ENCODE data around the gene COPG1. TPM values are rescaled to one million over a fixed set of nuclear protein-coding genes. Genes with fewer than 3 reads are reported as not detected.

Gene COPG1
- total RNA-seq, 1 donor from 2014 or later: 276 TPM

DNA sequence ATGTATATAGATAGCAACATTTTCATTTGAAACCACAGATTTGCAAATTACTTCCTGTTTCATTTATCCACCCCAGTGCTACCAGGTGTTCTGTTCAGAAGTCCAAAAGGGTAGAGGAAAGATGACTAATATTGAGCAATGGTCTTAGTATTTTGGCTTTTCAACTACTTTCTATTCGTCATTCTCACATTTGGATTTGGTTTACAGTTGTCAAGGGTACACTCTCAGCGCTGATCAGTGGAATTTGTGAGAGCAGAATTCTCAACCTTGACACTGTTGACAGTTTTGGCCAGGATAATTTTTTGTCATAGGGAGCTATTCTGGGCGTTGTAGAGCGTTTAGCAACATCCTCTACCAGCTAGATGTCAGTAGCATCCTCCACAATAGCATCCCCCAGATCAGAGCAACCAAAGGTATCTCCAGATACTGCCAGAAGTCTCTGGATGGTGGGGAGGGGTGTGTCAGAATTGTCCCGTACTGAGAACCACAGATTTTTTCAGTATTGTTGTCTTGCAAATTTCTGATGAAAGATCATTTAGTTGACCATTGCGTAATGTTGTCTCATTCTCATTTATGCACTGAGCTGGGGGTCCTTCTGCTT is 33.4 kb downstream of the COPG1 start:
- TF ChIP-seq, protein P1, sequence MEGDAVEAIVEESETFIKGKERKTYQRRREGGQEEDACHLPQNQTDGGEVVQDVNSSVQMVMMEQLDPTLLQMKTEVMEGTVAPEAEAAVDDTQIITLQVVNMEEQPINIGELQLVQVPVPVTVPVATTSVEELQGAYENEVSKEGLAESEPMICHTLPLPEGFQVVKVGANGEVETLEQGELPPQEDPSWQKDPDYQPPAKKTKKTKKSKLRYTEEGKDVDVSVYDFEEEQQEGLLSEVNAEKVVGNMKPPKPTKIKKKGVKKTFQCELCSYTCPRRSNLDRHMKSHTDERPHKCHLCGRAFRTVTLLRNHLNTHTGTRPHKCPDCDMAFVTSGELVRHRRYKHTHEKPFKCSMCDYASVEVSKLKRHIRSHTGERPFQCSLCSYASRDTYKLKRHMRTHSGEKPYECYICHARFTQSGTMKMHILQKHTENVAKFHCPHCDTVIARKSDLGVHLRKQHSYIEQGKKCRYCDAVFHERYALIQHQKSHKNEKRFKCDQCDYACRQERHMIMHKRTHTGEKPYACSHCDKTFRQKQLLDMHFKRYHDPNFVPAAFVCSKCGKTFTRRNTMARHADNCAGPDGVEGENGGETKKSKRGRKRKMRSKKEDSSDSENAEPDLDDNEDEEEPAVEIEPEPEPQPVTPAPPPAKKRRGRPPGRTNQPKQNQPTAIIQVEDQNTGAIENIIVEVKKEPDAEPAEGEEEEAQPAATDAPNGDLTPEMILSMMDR (IDR thresholded peaks at IDR 0.05): no peak
- Mint-ChIP-seq H3K9me3 (ENCODE audit: low read depth) (no peaks in the 10 kb centered on the region), H3K4me3 (ENCODE audit: unreplicated experiment) (no peak overlapping the region), H3K27me3 (ENCODE audit: low read depth) (no peaks in the 10 kb centered on the region), H3K27ac (ENCODE audit: unreplicated experiment) (no peak overlapping the region), H3K4me1 (ENCODE audit: low read depth) (peaks cover 17% of the 10 kb centered on the region), H3K36me3 (ENCODE audit: low read depth) (peaks cover 4% of the 10 kb centered on the region)
- DNase-seq (ENCODE audit: low spot score): no peak

DNA sequence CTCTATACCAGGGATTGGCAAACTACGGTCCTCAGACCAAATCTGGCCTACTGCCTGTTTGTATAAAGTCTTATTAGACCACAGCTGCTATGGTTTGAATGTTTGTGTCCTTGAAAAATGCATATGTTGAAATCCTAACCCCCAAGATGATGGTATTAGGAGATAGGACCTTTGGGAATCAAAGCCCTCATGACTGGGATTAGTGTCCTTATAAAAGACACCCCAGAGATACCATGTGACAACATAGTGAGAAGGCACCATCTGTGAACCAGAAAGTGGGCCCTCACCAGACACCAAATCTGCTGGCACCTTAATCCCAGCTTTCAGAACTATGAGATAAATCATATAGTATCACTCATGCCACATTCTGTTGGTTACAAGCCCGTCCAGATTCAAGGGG is 36.7 kb downstream of the COPG1 start:
- Mint-ChIP-seq H3K27me3 (ENCODE audit: low read depth) (no peaks in the 10 kb centered on the region), H3K9me3 (ENCODE audit: low read depth) (no peaks in the 10 kb centered on the region), H3K4me1 (ENCODE audit: low read depth) (no peaks in the 10 kb centered on the region), H3K4me3 (ENCODE audit: unreplicated experiment) (no peak overlapping the region), H3K27ac (ENCODE audit: unreplicated experiment) (no peak overlapping the region), H3K36me3 (ENCODE audit: low read depth) (peaks cover 9% of the 10 kb centered on the region)
- TF ChIP-seq, protein P1 (IDR thresholded peaks at IDR 0.05): no peak
- DNase-seq (ENCODE audit: low spot score): no peak

DNA sequence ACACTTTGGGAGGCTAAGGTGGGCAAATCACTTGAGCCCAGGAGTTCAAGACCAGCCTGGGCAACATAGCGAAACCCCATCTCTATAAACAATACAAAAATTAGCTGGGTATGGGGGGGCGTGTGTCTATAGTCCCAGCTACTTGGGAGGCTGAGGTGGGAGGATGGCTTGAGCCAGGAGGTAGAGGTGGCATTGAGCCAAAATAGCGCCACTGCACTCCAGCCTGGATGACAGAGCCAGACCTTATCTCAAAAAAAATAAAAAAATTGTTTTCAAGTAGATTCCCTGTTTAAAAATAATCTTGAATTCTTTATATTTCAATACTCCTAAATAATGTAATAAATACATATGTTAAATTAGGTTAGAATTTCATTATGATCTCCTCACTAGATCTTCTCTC is 39.0 kb downstream of the COPG1 start:
- H3K4me1 Mint-ChIP-seq (ENCODE audit: low read depth): peaks cover 6% of the 10 kb centered on the region

GRCh38 chr3:129289201-129289921 is 40.0 kb downstream of the COPG1 start:
- no peak overlapping the region for H3K4me3 Mint-ChIP-seq (ENCODE audit: unreplicated experiment)
- TF ChIP-seq, protein P1 (IDR thresholded peaks at IDR 0.05): no peak
- H3K27me3 Mint-ChIP-seq (ENCODE audit: low read depth): no peaks in the 10 kb centered on the region
- no peak for DNase-seq (ENCODE audit: low spot score)
- H3K9me3 Mint-ChIP-seq (ENCODE audit: low read depth): no peaks in the 10 kb centered on the region
- peaks cover 14% of the 10 kb centered on the region for H3K36me3 Mint-ChIP-seq (ENCODE audit: low read depth)
- no peak overlapping the region for H3K27ac Mint-ChIP-seq (ENCODE audit: unreplicated experiment)
- H3K4me1 Mint-ChIP-seq (ENCODE audit: low read depth): peaks cover 6% of the 10 kb centered on the region

More for the DNA sequence above, 39.0 kb downstream of the COPG1 start:
- H3K36me3 Mint-ChIP-seq (ENCODE audit: low read depth): peaks cover 13% of the 10 kb centered on the region
- no peak overlapping the region for H3K4me3 Mint-ChIP-seq (ENCODE audit: unreplicated experiment)
- TF ChIP-seq, protein P1 (IDR thresholded peaks at IDR 0.05): no peak
- no peaks in the 10 kb centered on the region for H3K27me3 Mint-ChIP-seq (ENCODE audit: low read depth)
- H3K9me3 Mint-ChIP-seq (ENCODE audit: low read depth): no peaks in the 10 kb centered on the region
- H3K27ac Mint-ChIP-seq (ENCODE audit: unreplicated experiment): no peak overlapping the region
- no peak for DNase-seq (ENCODE audit: low spot score)

- Mint-ChIP-seq H3K36me3 (ENCODE audit: low read depth) (peaks cover 21% of the 10 kb centered on the region), H3K9me3 (ENCODE audit: low read depth) (no peaks in the 10 kb centered on the region), H3K4me1 (ENCODE audit: low read depth) (peaks cover 9% of the 10 kb centered on the region), H3K27ac (ENCODE audit: unreplicated experiment) (no peak overlapping the region), H3K27me3 (ENCODE audit: low read depth) (no peaks in the 10 kb centered on the region), H3K4me3 (ENCODE audit: unreplicated experiment) (no peak overlapping the region)
- no peak for DNase-seq (ENCODE audit: low spot score)
- TF ChIP-seq, protein P1 (IDR thresholded peaks at IDR 0.05): no peak
Measured at GRCh38 chr3:129291236-129291886, 42.0 kb downstream of the COPG1 start.

Measured in chondrocyte (in vitro differentiated cells).